Mesenchymal stem cell (in vitro differentiated cells and primary cell): ENCODE measurements around the gene IL36G.

Source experiments
- DNase-seq: peaks from one replicate; pipeline ENCODE4 v3.0.0-alpha.2; 2013
- H2AFZ ChIP-seq: one replicate; pipeline ENCODE4 v1.6.1; 2013; ENCODE audit warnings: low read depth, mild to moderate bottlenecking, control low read depth, inconsistent platforms, low read length, moderate library complexity
- H2AK5ac ChIP-seq: 2 replicates; pipeline ENCODE4 v1.6.1; 2013; ENCODE audit warnings: low read length, moderate library complexity, mild to moderate bottlenecking, inconsistent platforms; ENCODE audit not compliant: severe bottlenecking
- H2BK120ac ChIP-seq: one replicate; pipeline ENCODE4 v1.6.1; 2013; ENCODE audit warnings: low read depth, mild to moderate bottlenecking, inconsistent platforms, low read length, moderate library complexity
- H2BK12ac ChIP-seq, 2 experiments: one replicate each; pipeline ENCODE4 v1.6.1; 2013; ENCODE audit warnings: inconsistent platforms in 2 of 2, low read length in 2 of 2, mild to moderate bottlenecking in 2 of 2, moderate library complexity in 2 of 2, control low read depth in 1 of 2
- H2BK15ac ChIP-seq: one replicate; pipeline ENCODE4 v1.6.1; 2013; ENCODE audit warnings: mild to moderate bottlenecking, low read depth, inconsistent platforms; ENCODE audit not compliant: poor library complexity, severe bottlenecking
- H2BK5ac ChIP-seq: 2 replicates; pipeline ENCODE4 v1.6.1; 2013; ENCODE audit warnings: low read depth, mild to moderate bottlenecking, low read length, control low read depth, inconsistent platforms; ENCODE audit not compliant: poor library complexity, severe bottlenecking
- H3K14ac ChIP-seq, 2 experiments: one replicate each; pipeline ENCODE4 v1.6.1; 2013; ENCODE audit warnings: inconsistent platforms in 2 of 2, low read length in 2 of 2, control low read depth in 1 of 2, mild to moderate bottlenecking in 1 of 2, moderate library complexity in 1 of 2
- H3K18ac ChIP-seq, 2 experiments: one replicate each; pipeline ENCODE4 v1.6.1; 2013; ENCODE audit warnings: inconsistent platforms in 2 of 2, low read length in 2 of 2, control low read depth in 1 of 2, low read depth in 1 of 2, mild to moderate bottlenecking in 1 of 2
- H3K23ac ChIP-seq, 2 experiments: one replicate each; pipeline ENCODE4 v1.6.1; 2013; ENCODE audit warnings: inconsistent platforms in 2 of 2, low read length in 2 of 2, mild to moderate bottlenecking in 2 of 2, moderate library complexity in 2 of 2, control low read depth in 1 of 2
- H3K27ac ChIP-seq: 2 replicates; pipeline ENCODE4 v1.5.1; 2013; ENCODE audit warnings: mild to moderate bottlenecking, moderate library complexity, low read length, control low read depth, inconsistent platforms; ENCODE audit not compliant: poor library complexity, severe bottlenecking
- H3K27me3 ChIP-seq, 2 experiments: 2 replicates each; pipeline versions ENCODE4 v1.6.1 to v1.7.0; 2013; ENCODE audit warnings: low read length in 2 of 2, mild to moderate bottlenecking in 2 of 2, moderate library complexity in 2 of 2, control low read depth in 1 of 2, inconsistent platforms in 1 of 2; ENCODE audit not compliant: control insufficient read depth in 1 of 2, insufficient read depth in 1 of 2
- H3K36me3 ChIP-seq, 2 experiments: 2 replicates each; pipeline versions ENCODE4 v1.6.1 to v1.7.0; 2013; ENCODE audit warnings: low read length in 2 of 2, control low read depth in 1 of 2, inconsistent platforms in 1 of 2, low read depth in 1 of 2, mild to moderate bottlenecking in 1 of 2; ENCODE audit not compliant: insufficient read depth in 2 of 2, control insufficient read depth in 1 of 2
- H3K4ac ChIP-seq, 2 experiments: one replicate each; pipeline ENCODE4 v1.6.1; 2013; ENCODE audit warnings: inconsistent platforms in 2 of 2, low read length in 2 of 2, mild to moderate bottlenecking in 2 of 2, moderate library complexity in 2 of 2, control low read depth in 1 of 2, low read depth in 1 of 2
- H3K4me1 ChIP-seq: 2 replicates; pipeline ENCODE4 v1.6.1; 2013; ENCODE audit warnings: low read depth, low read length, control low read depth; ENCODE audit not compliant: control insufficient read depth, insufficient read depth
- H3K4me2 ChIP-seq: 2 replicates; pipeline ENCODE4 v1.6.1; 2013; ENCODE audit warnings: low read length, mild to moderate bottlenecking, inconsistent platforms; ENCODE audit not compliant: poor library complexity, severe bottlenecking
- H3K4me3 ChIP-seq, 2 experiments: 2 replicates each; pipeline versions ENCODE4 v1.5.1 to v1.7.0; 2013; ENCODE audit warnings: low read length in 2 of 2, mild to moderate bottlenecking in 2 of 2, control low read depth in 1 of 2, low read depth in 1 of 2; ENCODE audit not compliant: insufficient read depth in 1 of 2
- H3K79me1 ChIP-seq: replicated peaks from 2 replicates; pipeline ENCODE4 v1.6.1; 2013; ENCODE audit warnings: mild to moderate bottlenecking, control low read depth, low read length, inconsistent platforms; ENCODE audit not compliant: poor library complexity, severe bottlenecking
- H3K9ac ChIP-seq: 2 replicates; pipeline ENCODE4 v1.7.0; 2013; ENCODE audit warnings: mild to moderate bottlenecking, low read length, moderate library complexity
- H3K9me3 ChIP-seq: 2 replicates; pipeline ENCODE4 v1.7.0; 2013; ENCODE audit warnings: mild to moderate bottlenecking, low read length; ENCODE audit not compliant: control insufficient read depth
- H4K8ac ChIP-seq: one replicate; pipeline ENCODE4 v1.6.1; 2013; ENCODE audit warnings: inconsistent platforms, mild to moderate bottlenecking, low read length, moderate library complexity
- H4K91ac ChIP-seq: one replicate; pipeline ENCODE4 v1.6.1; 2013; ENCODE audit warnings: mild to moderate bottlenecking, low read length, inconsistent platforms
- WGBS: methylation state at CpG from one replicate; pipeline ENCODE4 v1.1.7; 2013; ENCODE audit warnings: mixed read lengths; 5-methylcytosine and 5-hydroxymethylcytosine counted together

IL36G gene

DNA sequence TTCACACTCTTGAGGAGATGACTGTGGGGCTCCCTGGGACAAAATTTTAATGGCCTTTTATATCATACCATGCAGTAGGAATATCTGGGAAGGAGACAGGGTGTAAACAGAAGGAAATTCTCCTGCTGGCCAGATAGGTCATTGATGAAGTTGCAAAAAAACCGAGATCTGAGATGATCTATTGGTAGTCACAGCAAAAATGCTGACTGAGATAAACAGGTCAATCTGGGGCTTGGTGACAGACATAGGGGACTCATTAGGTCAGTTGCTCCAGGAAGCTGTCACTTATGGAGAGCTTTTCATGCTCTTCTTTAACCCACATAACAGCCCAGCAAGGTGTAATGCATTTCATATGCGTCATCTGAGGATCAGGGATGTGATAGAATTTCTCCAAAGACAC lies 24.9 kb downstream of the IL36G start:
- Histone ChIP-seq H3K23ac (no peak overlapping the region), H3K27me3 (peaks cover 4 to 5% of the 10 kb centered on the region in 2 experiments), H3K9me3 (peaks cover 36% of the 10 kb centered on the region), H2AFZ (no peak overlapping the region), H3K9ac (no peak overlapping the region), H3K18ac (no peak overlapping the region), H2BK15ac (no peak overlapping the region), H3K36me3 (no peaks in the 10 kb centered on the region), H2BK5ac (no peak overlapping the region), H2BK12ac (no peak overlapping the region), H3K4me1 (no peaks in the 10 kb centered on the region), H4K91ac (no peak overlapping the region), H2AK5ac (no peak overlapping the region), H3K27ac (no peak overlapping the region), H3K14ac (no peak overlapping the region), H3K4me3 (no peak overlapping the region), H3K4ac (no peak overlapping the region), H3K4me2 (no peak overlapping the region), H2BK120ac (no peak overlapping the region), H4K8ac (no peak overlapping the region), H3K79me1 (no peaks in the 10 kb centered on the region)
- no peak for DNase-seq
- 55% methylated on average over 1 of the region's 2 CpGs for WGBS

DNA sequence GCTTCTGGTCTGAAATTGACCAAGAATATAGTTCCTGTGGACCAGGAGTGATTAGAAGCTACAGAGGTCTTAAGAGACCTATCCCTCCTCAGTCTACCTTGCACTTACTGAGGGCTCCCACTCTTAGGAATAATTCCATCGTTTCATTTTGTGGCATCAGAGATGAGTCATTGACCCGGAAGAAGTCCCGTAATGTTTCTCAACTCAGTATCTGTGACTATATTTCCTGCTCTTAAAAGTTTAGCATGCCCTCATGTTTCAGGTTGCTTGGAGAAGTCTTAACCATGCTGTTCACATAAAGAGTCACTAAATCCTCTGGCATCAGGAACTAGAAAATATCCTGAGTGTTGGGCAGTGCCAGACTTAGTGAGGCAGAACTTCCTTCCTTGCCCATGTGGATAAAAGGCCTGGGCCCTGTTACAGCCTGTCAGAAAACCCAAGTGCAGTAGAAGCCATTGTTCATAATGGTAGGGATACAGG lies 27.3 kb downstream of the IL36G start, which contains the start of gene IL36A:
IL36A (plus strand) TSS at position 430 of the 480 bp plus-strand sequence. CDS start 413 bp downstream, outside the sequence.
- H2BK15ac ChIP-seq = no peak within 1 kb of the TSS
- H3K18ac ChIP-seq = no peak within 1 kb of the TSS
- no peak within 1 kb of the TSS for H4K91ac ChIP-seq
- H2BK12ac ChIP-seq = no peak within 1 kb of the TSS
- 78% methylated on average over 3 of the region's 3 CpGs for WGBS
- H3K14ac ChIP-seq = no peak within 1 kb of the TSS
- H3K27me3 ChIP-seq = peaks cover 4 to 5% of the 10 kb centered on the region in 2 experiments
- H2AFZ ChIP-seq = no peak within 1 kb of the TSS
- no peak within 1 kb of the TSS for H3K23ac ChIP-seq
- H3K36me3 ChIP-seq = no peaks in the 10 kb centered on the region
- no peak for DNase-seq
- no peak within 1 kb of the TSS for H2AK5ac ChIP-seq
- no peaks in the 10 kb centered on the region for H3K4me1 ChIP-seq
- H3K79me1 ChIP-seq = no peaks in the 10 kb centered on the region
- no peak within 1 kb of the TSS for H2BK5ac ChIP-seq
- H3K4me2 ChIP-seq = no peak within 1 kb of the TSS
- H3K9me3 ChIP-seq = peaks cover 29% of the 10 kb centered on the region
- no peak within 1 kb of the TSS for H3K4me3 ChIP-seq
- H2BK120ac ChIP-seq = no peak within 1 kb of the TSS
- H4K8ac ChIP-seq = no peak within 1 kb of the TSS
- H3K27ac ChIP-seq = no peak within 1 kb of the TSS
- H3K4ac ChIP-seq = no peak within 1 kb of the TSS
- no peak within 1 kb of the TSS for H3K9ac ChIP-seq

DNA sequence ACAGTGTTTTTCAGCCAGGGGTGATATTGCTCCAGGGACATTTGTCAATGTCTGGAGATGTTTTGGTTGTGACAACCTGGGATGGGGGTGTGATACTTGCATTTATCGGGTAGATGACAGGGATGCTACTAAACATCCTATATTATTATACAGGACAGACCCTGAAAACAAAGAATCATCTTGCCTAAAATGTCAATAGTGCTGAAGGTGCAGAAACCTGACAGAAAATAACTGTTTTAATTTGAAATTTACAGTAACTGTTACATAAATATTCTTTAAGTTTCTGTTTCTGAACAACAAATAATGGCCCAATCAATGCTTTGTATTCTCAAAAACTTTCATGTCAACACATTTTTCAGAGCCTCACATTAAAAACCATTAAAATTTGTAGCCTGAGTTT lies 29.4 kb downstream of the IL36G start:
- no peak overlapping the region for H4K8ac ChIP-seq
- no peak overlapping the region for H3K9ac ChIP-seq
- H3K4me1 ChIP-seq = no peaks in the 10 kb centered on the region
- no CpG with 5 or more reads among the region's 1 CpG for WGBS
- H2BK120ac ChIP-seq = no peak overlapping the region
- H3K4me2 ChIP-seq = no peak overlapping the region
- H3K36me3 ChIP-seq = no peaks in the 10 kb centered on the region
- no peak overlapping the region for H4K91ac ChIP-seq
- no peak overlapping the region for H3K4ac ChIP-seq
- H3K4me3 ChIP-seq = no peak overlapping the region
- H3K9me3 ChIP-seq = peaks cover 8% of the 10 kb centered on the region
- H2BK12ac ChIP-seq = no peak overlapping the region
- no peak overlapping the region for H3K18ac ChIP-seq
- H3K79me1 ChIP-seq = no peaks in the 10 kb centered on the region
- no peak overlapping the region for H3K23ac ChIP-seq
- no peak overlapping the region for H2AFZ ChIP-seq
- no peak overlapping the region for H3K14ac ChIP-seq
- DNase-seq = no peak
- peaks cover 4 to 5% of the 10 kb centered on the region in 2 experiments for H3K27me3 ChIP-seq
- no peak overlapping the region for H2BK15ac ChIP-seq
- no peak overlapping the region for H2BK5ac ChIP-seq
- no peak overlapping the region for H3K27ac ChIP-seq
- no peak overlapping the region for H2AK5ac ChIP-seq

DNA sequence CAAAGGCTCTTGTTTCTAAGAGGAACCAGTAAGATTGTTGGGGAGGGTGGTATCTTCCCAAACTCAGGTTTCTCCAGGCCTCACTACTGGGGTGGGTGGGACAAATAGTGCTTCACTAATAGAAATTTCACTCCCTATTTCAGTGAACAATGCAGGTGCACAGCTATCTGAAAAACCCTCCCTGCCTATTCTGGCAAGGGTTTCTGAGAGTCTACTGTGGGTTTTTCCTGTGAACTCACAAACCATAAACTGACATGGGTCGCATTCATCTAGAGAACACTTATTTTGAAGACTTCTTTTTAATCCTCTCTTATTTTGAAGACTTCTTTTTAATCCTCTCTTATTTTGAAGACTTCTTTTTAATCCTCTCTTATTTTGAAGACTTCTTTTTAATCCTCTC lies 31.8 kb downstream of the IL36G start:
- Histone ChIP-seq H3K18ac (no peak overlapping the region), H3K4ac (no peak overlapping the region), H2BK15ac (no peak overlapping the region), H2AFZ (no peak overlapping the region), H3K36me3 (no peaks in the 10 kb centered on the region), H3K4me1 (no peaks in the 10 kb centered on the region), H3K4me3 (no peak overlapping the region), H4K8ac (no peak overlapping the region), H3K14ac (no peak overlapping the region), H3K27ac (no peak overlapping the region), H2BK5ac (no peak overlapping the region), H2BK12ac (no peak overlapping the region), H3K4me2 (no peak overlapping the region), H3K9ac (no peak overlapping the region), H3K23ac (no peak overlapping the region), H2BK120ac (no peak overlapping the region), H3K9me3 (no peaks in the 10 kb centered on the region), H2AK5ac (no peak overlapping the region), H3K27me3 (peaks cover 0 to 1% of the 10 kb centered on the region in 2 experiments), H4K91ac (no peak overlapping the region), H3K79me1 (no peaks in the 10 kb centered on the region)
- WGBS = no CpG with 5 or more reads among the region's 1 CpG
- no peak for DNase-seq
